GM21529 (cell line): Measurements from ENCODE around the gene TPT1.
"Not testable (repeated sequence)": the region's sequence is repeated elsewhere in the genome, so short reads cannot be mapped to it uniquely, and the experiment has no call there.

Source experiments
- ATAC-seq: cut with Tn5 transposase; IDR thresholded peaks from one replicate; pipeline ENCODE4 v1.9.1; 2021; ENCODE audit not compliant: unreplicated experiment

Gene TPT1

GRCh38 chr13:45341034-45341798 lies at the start of gene TPT1:
Gene TPT1 (minus strand): TSS chr13:45341183. CDS start chr13:45341069, 114 bp downstream.
- ATAC-seq: peak; percentile 85

- ATAC-seq: not testable (repeated sequence)
Measured at GRCh38 chr13:45390348-45390747, 49.4 kb upstream of the TPT1 start.

- ATAC-seq: no peak
Measured at GRCh38 chr13:45388664-45389063, 47.7 kb upstream of the TPT1 start.

GRCh38 chr13:45386892-45387575 lies 46.1 kb upstream of the TPT1 start:
- not testable (repeated sequence) for ATAC-seq

- no peak for ATAC-seq
Measured at GRCh38 chr13:45385907-45386553, 45.0 kb upstream of the TPT1 start.

- no peak for ATAC-seq
Measured at GRCh38 chr13:45385320-45385719, 44.3 kb upstream of the TPT1 start.

- ATAC-seq: no peak
Measured at GRCh38 chr13:45384474-45385174, 43.6 kb upstream of the TPT1 start.

GRCh38 chr13:45382739-45383138 lies 41.8 kb upstream of the TPT1 start:
- ATAC-seq: not testable (repeated sequence)

GRCh38 chr13:45381196-45381595 lies 40.2 kb upstream of the TPT1 start:
- ATAC-seq: no peak

GRCh38 chr13:45380708-45381107 lies 39.7 kb upstream of the TPT1 start:
- not testable (repeated sequence) for ATAC-seq

- ATAC-seq: not testable (repeated sequence)
Measured at GRCh38 chr13:45379516-45379915, 38.5 kb upstream of the TPT1 start.

- ATAC-seq: not testable (repeated sequence)
Measured at GRCh38 chr13:45378786-45379185, 37.8 kb upstream of the TPT1 start.

GRCh38 chr13:45377314-45377713 lies 36.3 kb upstream of the TPT1 start:
- not testable (repeated sequence) for ATAC-seq

- not testable (repeated sequence) for ATAC-seq
Measured at GRCh38 chr13:45376651-45377050, 35.7 kb upstream of the TPT1 start.

- ATAC-seq: no peak
Measured at GRCh38 chr13:45374917-45375316, 33.9 kb upstream of the TPT1 start.

GRCh38 chr13:45373162-45373547 lies 32.2 kb upstream of the TPT1 start:
- ATAC-seq: no peak

- ATAC-seq: no peak
Measured at GRCh38 chr13:45372189-45373161, 31.5 kb upstream of the TPT1 start.

- no peak for ATAC-seq
Measured at GRCh38 chr13:45370922-45371406, 30.0 kb upstream of the TPT1 start.

- no peak for ATAC-seq
Measured at GRCh38 chr13:45369116-45369515, 28.1 kb upstream of the TPT1 start.

- ATAC-seq: no peak
Measured at GRCh38 chr13:45368571-45368970, 27.6 kb upstream of the TPT1 start.
